K562 (cell line): ENCODE measurements around the gene SEMA6D. TPM values are rescaled to one million over a fixed set of nuclear protein-coding genes. Genes with fewer than 3 reads are reported as not detected.

Source experiments
- ATAC-seq: fragments of 200-7000 bp; cut with Tn5 transposase; 3 replicates; pipeline ENCODE4 v1.9.1; 2020; ENCODE audit warnings: moderate library complexity
- BruUV-seq: library from RNA; stranded (reverse); fragments of 400-500 nt; replicated peaks from 2 replicates; lab custom pipeline; 2021; lab: Mats Ljungman, UMichigan
- CTCF ChIA-PET: fragments of 300-600 bp; formaldehyde crosslinking; extraction: SDS; loops from one replicate; lab custom pipeline; 2021; ENCODE audit warnings: low intra/inter-chr PET ratio; lab: Yijun Ruan, JAX
- POLR2A ChIA-PET: fragments of 300-600, 350-650 bp; sonication (Branson Sonifier 250); formaldehyde crosslinking; extraction: SDS; loops from one replicate; lab custom pipeline; 2021; ENCODE audit warnings: antibody characterized with exemption, inconsistent platforms; lab: Yijun Ruan, JAX
- DNase-seq, 4 experiments: peaks; one replicate each; pipeline versions ENCODE4 v3.0.0 to v3.0.0-alpha.2; 2011 to 2018; ENCODE audit warnings: low spot score in 3 of 4, mixed read lengths in 3 of 4; ENCODE audit errors: extremely low read depth in 1 of 4
- FAIRE-seq: peaks from 2 replicates; lab custom pipeline; 2011; peaks lifted over from hg19 to GRCh38; lab: Jason Lieb, UNC
- H2AFZ ChIP-seq: 2 replicates; pipeline ENCODE4 v1.6.0; 2011; ENCODE audit warnings: low read depth, low read length, control low read depth, inconsistent platforms
- H3K27ac ChIP-seq: fragments of 200-600 bp; 3 replicates; pipeline ENCODE4 v1.8.0; 2011; ENCODE audit warnings: low read depth, mild to moderate bottlenecking, control low read depth, inconsistent platforms, low read length, moderate library complexity, mixed read lengths; ENCODE audit errors: extremely low read depth
- H3K27me3 ChIP-seq, 2 experiments: fragments of 300-600 bp in 1 of 2; 2 replicates in 1 of 2; 3 replicates in 1 of 2; pipeline versions ENCODE4 v1.6.0 to v1.8.0; 2011; ENCODE audit warnings: inconsistent platforms in 2 of 2, low read length in 2 of 2, mild to moderate bottlenecking in 1 of 2, mixed read lengths in 1 of 2, moderate library complexity in 1 of 2; ENCODE audit not compliant: control insufficient read depth in 2 of 2, insufficient read depth in 2 of 2
- H3K36me3 ChIP-seq: fragments of 300-600 bp; 3 replicates; pipeline ENCODE4 v1.8.0; 2011; ENCODE audit warnings: mild to moderate bottlenecking, low read length, inconsistent platforms; ENCODE audit not compliant: control insufficient read depth, insufficient read depth
- H3K4me1 ChIP-seq, 2 experiments: fragments of 200-600 bp in 1 of 2; replicated peaks in 1 of 2; 2 replicates in 1 of 2; 3 replicates in 1 of 2; pipeline versions ENCODE4 v1.5.1 to v1.8.0; 2011; ENCODE audit warnings: inconsistent platforms in 2 of 2, low read length in 2 of 2, mild to moderate bottlenecking in 1 of 2, mixed read lengths in 1 of 2, moderate library complexity in 1 of 2; ENCODE audit not compliant: control insufficient read depth in 2 of 2, insufficient read depth in 2 of 2
- H3K4me2 ChIP-seq: 2 replicates; pipeline ENCODE4 v1.6.1; 2011; ENCODE audit warnings: low read length, control low read depth, inconsistent platforms, mixed read lengths; ENCODE audit not compliant: insufficient read depth
- H3K4me3 ChIP-seq: fragments of 200-600 bp; sonication (generic), shearing (Covaris generic); 2 replicates; pipeline ENCODE4 v1.5.1; 2016; ENCODE audit warnings: control low read depth, inconsistent platforms
- H3K79me2 ChIP-seq: fragments of 200-600 bp; 3 replicates; pipeline ENCODE4 v1.8.0; 2011; ENCODE audit warnings: low read length, inconsistent platforms; ENCODE audit not compliant: control insufficient read depth, insufficient read depth
- H3K9ac ChIP-seq, 2 experiments: 2 replicates each; pipeline versions ENCODE4 v1.6.0 to v1.6.1; 2011; ENCODE audit warnings: low read depth in 2 of 2, low read length in 2 of 2, control low read depth in 1 of 2, inconsistent platforms in 1 of 2, mild to moderate bottlenecking in 1 of 2, mixed read lengths in 1 of 2; ENCODE audit not compliant: insufficient read depth in 1 of 2
- H3K9me1 ChIP-seq: one replicate; pipeline ENCODE4 v1.6.0; 2011; ENCODE audit warnings: inconsistent platforms, mild to moderate bottlenecking, low read length, moderate library complexity; ENCODE audit not compliant: control insufficient read depth, insufficient read depth
- H3K9me3 ChIP-seq: replicated peaks from 2 replicates; pipeline ENCODE4 v1.5.1; 2011; ENCODE audit warnings: low read depth, low read length, inconsistent platforms; ENCODE audit not compliant: control insufficient read depth, insufficient read depth
- H4K20me1 ChIP-seq: replicated peaks from 2 replicates; pipeline ENCODE4 v1.6.1; 2011; ENCODE audit warnings: low read length, inconsistent platforms, mixed read lengths; ENCODE audit not compliant: control insufficient read depth, insufficient read depth
- BRD4 ChIP-seq: fragments of 200-600 bp; sonication (generic); IDR thresholded peaks from 2 replicates; pipeline ENCODE4 v1.6.1; 2017; ENCODE audit warnings: inconsistent platforms
- CHD4 ChIP-seq: fragments of 200-600 bp; sonication (generic); IDR thresholded peaks from 3 replicates; pipeline ENCODE4 v1.6.1; 2012; ENCODE audit warnings: low read depth, mild to moderate bottlenecking, mixed read lengths, low read length, inconsistent platforms; ENCODE audit not compliant: insufficient read depth, insufficient replicate concordance, poor library complexity, severe bottlenecking
- HNRNPK ChIP-seq: fragments of 200-400 bp; formaldehyde crosslinking; IDR thresholded peaks from one replicate; pipeline ENCODE4 v1.6.1; 2018; ENCODE audit warnings: mild to moderate bottlenecking, low read depth, low read length; ENCODE audit not compliant: poor library complexity, severe bottlenecking
- NR2F6 ChIP-seq: fragments of 450-650 bp; formaldehyde crosslinking; IDR thresholded peaks from 2 replicates; pipeline ENCODE4 v1.4.0; 2020; ENCODE audit warnings: mild to moderate bottlenecking
- SIN3B ChIP-seq: fragments of 450-650 bp; IDR thresholded peaks from 2 replicates; pipeline ENCODE4 v1.6.1; 2017; ENCODE audit warnings: low read depth, mild to moderate bottlenecking, moderate library complexity
- ZNF644 ChIP-seq: fragments of 200-800 bp; sonication (Bioruptor generic); IDR thresholded peaks from 2 replicates; pipeline ENCODE4 v1.6.1; 2016; ENCODE audit warnings: low read depth, missing genetic modification characterization, missing compliant biosample characterization
- WGBS: fragments of 100-300 bp; shearing (Covaris generic); methylation state at CpG from one replicate; pipeline ENCODE4 v1.1.6; 2016; ENCODE audit warnings: low coverage, mixed read lengths; ENCODE audit not compliant: insufficient coverage; ENCODE audit errors: missing lambda C conversion rate; 5-methylcytosine and 5-hydroxymethylcytosine counted together
- in situ Hi-C: fragments of 300-500 bp; cut with MboI; formaldehyde crosslinking; loops from 4 replicates; pipeline ENCODE4 v1.15.0; 2018; ENCODE audit warnings: inconsistent platforms, mixed read lengths
- intact Hi-C: fragments of 100-400 bp; cut with micrococcal nuclease; formaldehyde crosslinking; loops from 2 replicates; pipeline ENCODE4 v1.14.2; 2022
- polyA plus RNA-seq, 8 experiments: library from polyadenylated mRNA; depleted of rRNA in 4 of 8; stranded (reverse) in 5 of 8; unstranded in 3 of 8; fragments of >200 nt; fragmentation: Nextera tagmentation in 2 of 8; fragmentation: Illumina TruSeq in 1 of 8; extraction: Ambion mirVana in 2 of 8; extraction: Trizol in 1 of 8; gene quantifications; 2 replicates each; pipeline versions ENCODE4 v1.2.1 to v1.2.3, GENCODE V29; 2011 to 2014; ENCODE audit warnings: inconsistent platforms in 1 of 8, missing spikeins in 1 of 8
- total RNA-seq, 7 experiments: library from RNA; depleted of rRNA in 6 of 7; stranded (reverse); fragments of >200 nt in 6 of 7; fragmentation: Illumina TruSeq in 2 of 7; extraction: Trizol in 2 of 7; gene quantifications; 2 replicates each; pipeline versions ENCODE4 v1.2.1 to v1.2.3, GENCODE V29; 2011 to 2021; ENCODE audit warnings: low replicate concordance in 1 of 7
- TF ChIP-seq, protein P1 (sequence below): fragments of 450-650 bp; IDR thresholded peaks from 2 replicates; pipeline ENCODE4 v1.6.1; 2014; ENCODE audit warnings: low read depth, mild to moderate bottlenecking, moderate library complexity, borderline replicate concordance

The SEMA6D gene
- total and polyA plus RNA-seq, 9 of the 15 experiments (the other 6 are each of a cell fraction or from before 2014, with no cell fraction given), result not detected

DNA sequence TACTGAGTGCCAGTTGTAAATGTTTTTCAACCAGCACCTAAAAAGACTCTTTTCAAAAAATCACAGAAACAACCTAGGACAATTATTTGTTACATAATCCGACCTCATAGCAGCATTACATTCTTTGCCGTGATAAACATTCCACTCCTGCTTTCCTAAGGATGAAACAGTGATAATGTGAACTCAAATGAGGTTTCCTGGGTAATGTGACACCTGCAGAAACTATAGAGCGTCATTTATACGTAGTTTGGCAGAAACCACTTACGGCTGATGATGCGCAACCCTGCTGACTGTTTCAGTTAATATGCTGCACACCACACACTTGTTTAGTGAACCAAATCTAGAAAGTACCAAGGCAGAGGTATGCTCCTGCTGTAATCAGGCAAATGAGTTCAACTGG, 55.8 kb downstream of the SEMA6D start:
- no peaks in the 10 kb centered on the region for H3K27me3 ChIP-seq
- intact Hi-C loops, result no loop called here
- FAIRE-seq (no peak), ATAC-seq (no peak), DNase-seq (no peak)
- H3K9ac ChIP-seq, result no peak overlapping the region
- WGBS, result 7% methylated on average over 6 of the region's 6 CpGs
- H3K4me1 ChIP-seq, result no peaks in the 10 kb centered on the region
- no peaks in the 10 kb centered on the region for H4K20me1 ChIP-seq
- no peak overlapping the region for H3K27ac ChIP-seq
- CTCF ChIA-PET, result no interaction called here
- H3K9me1 ChIP-seq, result no peaks in the 10 kb centered on the region
- no peak overlapping the region for H2AFZ ChIP-seq
- in situ Hi-C loops, result no loop called here
- POLR2A ChIA-PET, result no interaction called here
- H3K79me2 ChIP-seq, result no peaks in the 10 kb centered on the region
- H3K4me3 ChIP-seq, result no peak overlapping the region
- no peaks in the 10 kb centered on the region for H3K9me3 ChIP-seq
- H3K4me2 ChIP-seq, result no peak overlapping the region
- no peak for TF ChIP-seq BRD4
- no peak for TF ChIP-seq HNRNPK
- TF ChIP-seq, protein P1, sequence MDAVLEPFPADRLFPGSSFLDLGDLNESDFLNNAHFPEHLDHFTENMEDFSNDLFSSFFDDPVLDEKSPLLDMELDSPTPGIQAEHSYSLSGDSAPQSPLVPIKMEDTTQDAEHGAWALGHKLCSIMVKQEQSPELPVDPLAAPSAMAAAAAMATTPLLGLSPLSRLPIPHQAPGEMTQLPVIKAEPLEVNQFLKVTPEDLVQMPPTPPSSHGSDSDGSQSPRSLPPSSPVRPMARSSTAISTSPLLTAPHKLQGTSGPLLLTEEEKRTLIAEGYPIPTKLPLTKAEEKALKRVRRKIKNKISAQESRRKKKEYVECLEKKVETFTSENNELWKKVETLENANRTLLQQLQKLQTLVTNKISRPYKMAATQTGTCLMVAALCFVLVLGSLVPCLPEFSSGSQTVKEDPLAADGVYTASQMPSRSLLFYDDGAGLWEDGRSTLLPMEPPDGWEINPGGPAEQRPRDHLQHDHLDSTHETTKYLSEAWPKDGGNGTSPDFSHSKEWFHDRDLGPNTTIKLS, result no peak
- no peak for TF ChIP-seq CHD4
- TF ChIP-seq ZNF644 (tag), result no peak
- no peak for TF ChIP-seq NR2F6 (CRISPR knock-in tag)
- TF ChIP-seq SIN3B, result no peak
- no peaks in the 10 kb centered on the region for H3K36me3 ChIP-seq
- BruUV-seq, result no TSS peak
